ENCODE results near the gene CEP20. TPM values are rescaled to one million over a fixed set of nuclear protein-coding genes. Genes with fewer than 3 reads are reported as not detected.

Gene CEP20
- total and polyA plus RNA-seq, 2 of the 8 experiments (the other 6 are each of a cell fraction or from before 2014, with no cell fraction given): 16.2 to 49.0 TPM

GRCh38 chr16:15900901-15901500, 12.6 kb upstream of the CEP20 start:
- H2BK15ac ChIP-seq (ENCODE audit: low read length): no peak overlapping the region
- no peaks in the 10 kb centered on the region for H3K36me3 ChIP-seq (ENCODE audit: control insufficient read depth in 2 of 4, insufficient read depth in 4 of 4, low read length in 3 of 4)
- H2AFZ ChIP-seq (ENCODE audit: low read length): no peak overlapping the region
- WGBS, 2 experiments (ENCODE audit: extremely low coverage in 1 of 2, insufficient coverage in 1 of 2, insufficient read length in 1 of 2, insufficient replicate concordance in 2 of 2, low coverage in 1 of 2, low lambda C conversion rate in 2 of 2, missing lambda C conversion rate in 1 of 2): 83% methylated on average over 6 of the region's 6 CpGs; no CpG with 5 or more reads in 1 of the 2 experiments
- no peak overlapping the region for H4K8ac ChIP-seq (ENCODE audit: extremely low read depth, insufficient read depth, low read length)
- peaks cover 3% of the 10 kb centered on the region; the same call in 1 of the 2 replicates for H3K23me2 ChIP-seq (ENCODE audit: low read depth, low read length)
- H3K4ac ChIP-seq (replicated peaks; ENCODE audit: insufficient read length, low read depth, low read length): no peak overlapping the region
- H3K23ac ChIP-seq (ENCODE audit: insufficient read length): no peak overlapping the region
- no peak overlapping the region for H3K14ac ChIP-seq (ENCODE audit: insufficient read length)
- ChIA-PET POLR2A (ENCODE audit: partially characterized antibody) (no interaction called here), CTCF (ENCODE audit: partially characterized antibody) (no interaction called here)
- no peaks in the 10 kb centered on the region for H3K27me3 ChIP-seq (replicated peaks in 1 of 4; ENCODE audit: control insufficient read depth in 3 of 4, extremely low read depth in 1 of 4, insufficient read depth in 3 of 4, low read length in 3 of 4)
- no peak overlapping the region for H3K18ac ChIP-seq (ENCODE audit: extremely low read depth, low read length)
- H3K27ac ChIP-seq (ENCODE audit: low read depth, low read length): no peak overlapping the region
- no peaks in the 10 kb centered on the region for H3K9me3 ChIP-seq (ENCODE audit: insufficient read depth in 2 of 2, low read depth in 1 of 2, low read length in 1 of 2)
- H3K4me1 ChIP-seq (replicated peaks in 1 of 4; ENCODE audit: control insufficient read depth in 3 of 4, insufficient read depth in 4 of 4, low read length in 3 of 4): no peaks in the 10 kb centered on the region
- H2AK5ac ChIP-seq (ENCODE audit: low read depth, low read length): no peak overlapping the region
- H2BK12ac ChIP-seq (ENCODE audit: low read depth, low read length): no peak overlapping the region
- H4K20me1 ChIP-seq (replicated peaks in 1 of 2; ENCODE audit: control insufficient read depth in 1 of 2, insufficient read depth in 2 of 2, low read length in 2 of 2): no peaks in the 10 kb centered on the region
- H2BK5ac ChIP-seq (ENCODE audit: low read depth, low read length): no peak overlapping the region
- no peak for DNase-seq (ENCODE audit: low read depth in 1 of 2, low spot score in 2 of 2)
- no peak overlapping the region for H3K9ac ChIP-seq (replicated peaks in 1 of 4; ENCODE audit: extremely low read depth in 1 of 4, low read depth in 3 of 4, low read length in 3 of 4)
- no peak overlapping the region for H4K5ac ChIP-seq (ENCODE audit: insufficient read length, low read depth, low read length)
- H3K4me3 ChIP-seq (ENCODE audit: extremely low read depth in 1 of 4, insufficient read depth in 2 of 4, low read depth in 3 of 4, low read length in 4 of 4): no peak overlapping the region
- no peak for FAIRE-seq
- no peaks in the 10 kb centered on the region for H3K79me1 ChIP-seq (ENCODE audit: low read depth, low read length)
- no peak overlapping the region for H4K91ac ChIP-seq (replicated peaks; ENCODE audit: insufficient read length, low read length)
- no peak overlapping the region for H2BK120ac ChIP-seq (replicated peaks; ENCODE audit: low read depth, low read length)
- no peak overlapping the region for H3K4me2 ChIP-seq (ENCODE audit: insufficient read depth in 1 of 2, low read depth in 2 of 2, low read length in 2 of 2)
- H2BK20ac ChIP-seq (ENCODE audit: low read length): no peak overlapping the region
- no peak overlapping the region for H3K56ac ChIP-seq (replicated peaks; ENCODE audit: insufficient read length, low read depth, low read length)
- no peaks in the 10 kb centered on the region for H3K79me2 ChIP-seq (ENCODE audit: control insufficient read depth in 1 of 2, insufficient read depth in 2 of 2, low read length in 2 of 2)
- no peak for TF ChIP-seq CBX5 (IDR thresholded peaks at IDR 0.05; ENCODE audit: low read depth, low read length)
- no peak for TF ChIP-seq TAF1 (IDR thresholded peaks at IDR 0.05; ENCODE audit: low read depth, low read length)
- TF ChIP-seq BACH1 (IDR thresholded peaks at IDR 0.05; ENCODE audit: low read length): no peak
- no peak for TF ChIP-seq SP2 (IDR thresholded peaks at IDR 0.05; ENCODE audit: low read length)
- no peak for TF ChIP-seq EZH2 (IDR thresholded peaks at IDR 0.05; ENCODE audit: low read depth, low read length, severe bottlenecking)
- no peak for TF ChIP-seq USF2 (IDR thresholded peaks at IDR 0.05; ENCODE audit: low read length)
